PFSK-1 (cell line): ENCODE measurements around the gene KDF1.

ENCODE experiments used
- FOXP2 ChIP-seq: optimal IDR thresholded peaks from 2 replicates; pipeline ENCODE3; 2011; ENCODE audit warnings: borderline replicate concordance, control low read depth, inconsistent platforms; ENCODE audit not compliant: insufficient read depth; ENCODE audit errors: extremely low read length, extremely low read depth
- POLR2AphosphoS5 ChIP-seq: IDR thresholded peaks from 2 replicates; pipeline ENCODE4 v1.6.1; 2012; ENCODE audit warnings: low read depth, mild to moderate bottlenecking, control low read depth, low read length, moderate library complexity
- REST ChIP-seq, 2 experiments: IDR thresholded peaks; 2 replicates each; pipeline versions ENCODE4 v1.6.1 to v1.8.0; 2011 to 2012; ENCODE audit warnings: low read depth in 2 of 2, low read length in 2 of 2, control low read depth in 1 of 2, inconsistent platforms in 1 of 2, mild to moderate bottlenecking in 1 of 2, moderate library complexity in 1 of 2; ENCODE audit not compliant: insufficient read depth in 1 of 2
- SIN3A ChIP-seq: IDR thresholded peaks from 2 replicates; pipeline ENCODE4 v1.6.1; 2012; ENCODE audit warnings: mild to moderate bottlenecking, low read length, moderate library complexity, borderline replicate concordance; ENCODE audit not compliant: insufficient read depth
- TAF1 ChIP-seq: IDR thresholded peaks from 2 replicates; pipeline ENCODE4 v1.6.1; 2012; ENCODE audit warnings: low read length, control low read depth, borderline replicate concordance; ENCODE audit not compliant: insufficient read depth

The KDF1 gene

GRCh38 chr1:26970810-26971209 is 10.5 kb upstream of the KDF1 start:
- TF ChIP-seq REST (IDR thresholded peaks at IDR 0.05; ENCODE audit: insufficient read depth in 1 of 2, low read depth in 2 of 2, low read length in 2 of 2) (no peak), FOXP2 (no peak), SIN3A (no peak), POLR2AphosphoS5 (no peak), TAF1 (no peak)

GRCh38 chr1:26965628-26966027 is 5.4 kb upstream of the KDF1 start:
- TF ChIP-seq POLR2AphosphoS5: no peak
- no peak for TF ChIP-seq FOXP2
- TF ChIP-seq REST (IDR thresholded peaks at IDR 0.05; ENCODE audit: insufficient read depth in 1 of 2, low read depth in 2 of 2, low read length in 2 of 2): no peak

GRCh38 chr1:26965213-26965612 is 4.9 kb upstream of the KDF1 start:
- no peak for TF ChIP-seq POLR2AphosphoS5

GRCh38 chr1:26961826-26962225 is 1.6 kb upstream of the KDF1 start:
- TF ChIP-seq REST (IDR thresholded peaks at IDR 0.05; ENCODE audit: insufficient read depth in 1 of 2, low read depth in 2 of 2, low read length in 2 of 2) (no peak), TAF1 (no peak), SIN3A (no peak), FOXP2 (no peak), POLR2AphosphoS5 (no peak)

GRCh38 chr1:26960625-26960966 is 328 bp upstream of the KDF1 start:
- no peak for TF ChIP-seq SIN3A
- no peak for TF ChIP-seq POLR2AphosphoS5
- TF ChIP-seq FOXP2: no peak
- TF ChIP-seq TAF1: no peak
- TF ChIP-seq REST (IDR thresholded peaks at IDR 0.05; ENCODE audit: insufficient read depth in 1 of 2, low read depth in 2 of 2, low read length in 2 of 2): no peak

- TF ChIP-seq FOXP2 (no peak), TAF1 (no peak), REST (IDR thresholded peaks at IDR 0.05; ENCODE audit: insufficient read depth in 1 of 2, low read depth in 2 of 2, low read length in 2 of 2) (no peak), POLR2AphosphoS5 (no peak), SIN3A (no peak)
Observed at GRCh38 chr1:26959270-26959669, 998 bp downstream of the KDF1 start.
